ENCODE data around the gene MYO16.

MYO16 gene

DNA sequence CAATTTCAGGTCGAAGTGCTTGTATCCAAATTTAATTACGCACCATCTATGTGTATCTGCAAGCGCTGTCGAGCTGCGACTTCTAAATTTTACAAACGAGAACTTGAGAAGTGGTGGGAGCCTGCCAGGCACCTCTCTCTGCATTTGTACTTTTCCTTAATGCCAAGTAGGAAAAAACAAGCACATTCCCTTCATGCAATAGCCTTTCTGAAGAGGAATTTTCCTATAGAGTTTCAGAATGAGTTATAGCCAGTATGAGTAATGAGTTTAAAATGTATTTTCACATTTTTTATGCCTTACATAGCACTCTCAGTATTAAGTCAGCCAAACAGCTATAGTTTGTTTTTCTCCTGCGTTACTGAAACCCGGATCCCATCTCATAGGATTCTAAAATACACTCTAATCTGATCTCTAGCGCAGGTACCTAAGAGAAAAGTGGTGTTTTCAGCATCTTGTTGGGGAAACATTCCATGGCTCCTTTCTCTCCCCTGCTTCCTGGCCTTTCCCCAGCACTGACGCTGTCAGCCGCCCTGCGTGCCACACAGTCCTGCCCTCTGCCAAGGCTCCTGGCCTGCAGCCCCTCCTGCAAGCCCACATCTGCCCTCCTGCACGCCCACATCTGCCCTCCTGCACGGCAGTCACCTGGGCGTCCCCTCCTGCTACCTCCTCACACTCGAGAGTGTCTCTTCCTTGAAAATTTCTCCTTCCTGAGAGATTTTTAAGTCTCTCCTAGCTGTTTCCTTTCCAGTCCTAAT is 526.9 kb downstream of the MYO16 start:
- Mint-ChIP-seq H3K9me3 (peaks cover 3% of the 10 kb centered on the region), H3K4me3 (no peak overlapping the region), H3K36me3 (peaks cover 5% of the 10 kb centered on the region), H3K4me1 (peaks cover 5% of the 10 kb centered on the region), H3K27ac (no peak overlapping the region)
- DNase-seq (ENCODE audit: low spot score in 2 of 2) (no peak), ATAC-seq (no peak)

DNA sequence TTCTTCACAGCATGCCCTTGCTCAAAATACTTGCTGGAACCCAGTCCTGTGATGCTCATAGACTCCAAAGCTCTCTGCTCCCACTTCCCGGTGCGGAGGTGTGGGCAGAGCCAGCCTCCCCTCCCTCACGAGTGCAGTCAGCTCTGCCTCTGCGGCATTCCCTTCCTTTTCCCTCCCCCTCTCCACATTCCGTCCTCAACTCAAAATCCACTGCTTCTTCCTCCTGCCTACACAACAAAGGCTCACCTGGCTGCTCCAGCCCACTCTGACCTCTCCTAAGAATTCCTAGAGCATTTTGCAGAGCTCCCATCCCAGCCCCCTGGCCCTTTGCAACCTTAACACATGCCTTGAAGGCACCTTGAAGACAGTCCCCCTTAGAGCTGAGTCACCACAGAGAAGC is 527.9 kb downstream of the MYO16 start:
- Mint-ChIP-seq H3K9me3 (peaks cover 3% of the 10 kb centered on the region), H3K4me1 (peaks cover 5% of the 10 kb centered on the region), H3K4me3 (no peak overlapping the region), H3K27ac (no peak overlapping the region), H3K36me3 (peaks cover 5% of the 10 kb centered on the region)
- no peak for ATAC-seq
- no peak for DNase-seq (ENCODE audit: low spot score in 2 of 2)

DNA sequence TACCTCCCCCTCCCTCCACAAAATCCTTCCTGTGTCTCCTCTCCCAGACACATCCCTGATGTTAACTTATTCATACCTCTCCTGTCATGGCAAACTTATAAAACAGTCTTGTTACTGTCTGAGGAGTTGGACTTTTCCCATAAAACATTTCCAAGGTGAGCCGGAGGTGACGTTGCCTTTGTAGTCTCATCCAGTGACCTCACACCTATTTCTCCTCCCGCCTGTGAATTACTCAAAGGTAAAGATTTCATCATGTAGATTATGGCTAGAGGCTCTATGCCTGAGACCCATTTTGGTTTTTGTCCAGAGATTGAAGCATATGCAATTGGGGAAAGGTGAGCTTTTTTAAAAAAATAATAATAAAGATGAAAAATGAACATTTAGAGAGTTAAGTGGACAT is 529.0 kb downstream of the MYO16 start:
- no peak for DNase-seq (ENCODE audit: low spot score in 2 of 2)

DNA sequence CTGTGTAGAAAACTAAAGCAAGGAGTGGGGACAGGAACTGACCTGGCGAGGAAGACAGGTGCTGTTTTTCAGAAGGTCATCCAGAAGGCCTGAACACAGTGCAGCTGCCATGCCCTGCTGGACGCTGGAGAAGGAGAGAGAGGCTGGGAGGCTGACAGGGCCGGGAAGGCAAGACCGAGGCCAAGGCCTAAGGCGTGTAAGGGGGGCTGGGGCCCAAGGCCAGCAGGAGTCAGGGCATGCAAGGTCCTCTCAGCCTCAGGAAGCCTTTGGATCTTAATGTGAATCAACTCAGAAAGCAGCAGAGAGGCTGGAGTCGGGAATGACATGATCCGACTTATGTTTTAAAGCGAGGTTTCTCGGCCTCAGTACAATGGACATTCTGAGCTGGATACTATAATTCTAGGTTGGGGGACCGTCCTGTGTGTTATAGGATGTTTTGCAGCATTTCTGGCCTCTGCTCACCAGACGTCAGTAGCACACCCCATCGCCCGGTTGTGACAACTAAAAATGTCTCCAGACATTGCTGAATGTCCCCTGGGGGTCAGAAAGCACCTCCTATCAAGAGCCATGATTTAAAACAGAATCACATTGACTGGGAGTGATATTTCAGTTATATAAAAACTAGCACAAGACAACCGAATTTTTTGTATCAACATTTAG is 530.4 kb downstream of the MYO16 start:
- H3K36me3 Mint-ChIP-seq, result peaks cover 5% of the 10 kb centered on the region
- DNase-seq (ENCODE audit: low spot score in 2 of 2) (no peak), ATAC-seq (no peak)
- H3K4me1 Mint-ChIP-seq, result peaks cover 5% of the 10 kb centered on the region
- H3K4me3 Mint-ChIP-seq, result no peak overlapping the region
- peaks cover 3% of the 10 kb centered on the region for H3K9me3 Mint-ChIP-seq
- no peak overlapping the region for H3K27ac Mint-ChIP-seq

More for the DNA sequence above, 529.0 kb downstream of the MYO16 start:
- H3K27ac Mint-ChIP-seq, result no peak overlapping the region
- H3K4me1 Mint-ChIP-seq, result peaks cover 5% of the 10 kb centered on the region
- ATAC-seq, result no peak
- H3K4me3 Mint-ChIP-seq, result no peak overlapping the region
- H3K9me3 Mint-ChIP-seq, result peaks cover 3% of the 10 kb centered on the region
- H3K36me3 Mint-ChIP-seq, result peaks cover 5% of the 10 kb centered on the region

DNA sequence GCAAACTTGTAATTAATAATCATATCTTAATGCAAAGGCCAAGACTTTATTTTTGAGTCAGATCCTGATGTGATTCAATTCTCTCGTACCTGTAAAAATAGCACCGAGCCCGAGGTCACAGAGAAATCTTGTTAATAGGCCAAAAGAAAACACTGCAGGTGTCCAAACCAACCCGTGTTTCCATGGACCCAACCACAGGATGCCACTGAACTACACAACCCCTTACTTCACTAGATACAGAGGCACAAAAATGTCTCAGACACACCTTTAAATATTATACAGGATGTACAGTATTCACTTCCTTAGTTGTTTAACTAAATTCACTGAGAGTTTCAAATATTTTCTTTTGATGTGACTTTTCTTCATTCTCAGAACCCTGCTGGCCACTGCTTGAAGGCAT is 530.9 kb downstream of the MYO16 start:
- Mint-ChIP-seq H3K4me3 (no peak overlapping the region), H3K36me3 (peaks cover 5% of the 10 kb centered on the region), H3K27ac (no peak overlapping the region), H3K4me1 (peaks cover 5% of the 10 kb centered on the region), H3K9me3 (peaks cover 3% of the 10 kb centered on the region)
- ATAC-seq (no peak), DNase-seq (ENCODE audit: low spot score in 2 of 2) (no peak)

- ATAC-seq, result no peak
- Mint-ChIP-seq H3K36me3 (peaks cover 5% of the 10 kb centered on the region), H3K4me1 (peaks cover 5% of the 10 kb centered on the region), H3K9me3 (peaks cover 4% of the 10 kb centered on the region), H3K27ac (no peak overlapping the region), H3K4me3 (no peak overlapping the region)
- DNase-seq (ENCODE audit: low spot score in 2 of 2), result no peak
These were observed 531.7 kb downstream of the MYO16 start for GRCh38 chr13:109160887-109161669.

- H3K4me1 Mint-ChIP-seq, result no peaks in the 10 kb centered on the region
- no peak overlapping the region for H3K4me3 Mint-ChIP-seq
- peaks cover 4% of the 10 kb centered on the region for H3K9me3 Mint-ChIP-seq
- H3K27ac Mint-ChIP-seq, result no peak overlapping the region
- ATAC-seq (peak; percentile 89), DNase-seq (ENCODE audit: low spot score in 2 of 2) (peak in 1 of 2 donors; percentile 51)
- peaks cover 1% of the 10 kb centered on the region for H3K36me3 Mint-ChIP-seq
These were observed 533.0 kb downstream of the MYO16 start for GRCh38 chr13:109162248-109163036.

DNA sequence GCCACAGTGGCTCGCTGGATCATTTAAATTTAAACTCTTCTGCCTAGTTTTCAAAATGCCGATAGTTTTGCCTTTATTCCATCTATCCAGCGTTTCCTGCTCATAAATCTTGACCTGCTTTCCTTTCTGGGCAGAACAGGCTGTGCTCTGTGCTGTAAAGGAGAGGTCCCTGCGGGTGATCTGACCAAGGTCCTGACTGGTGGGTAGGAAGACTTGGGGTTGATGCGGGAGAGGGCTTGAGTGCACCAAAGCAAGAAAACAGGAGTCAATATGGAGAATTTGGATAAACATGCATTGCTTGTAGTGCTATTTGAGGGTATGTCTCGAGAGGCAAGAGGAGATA is 533.6 kb downstream of the MYO16 start:
- ATAC-seq (no peak), DNase-seq (ENCODE audit: low spot score in 2 of 2) (no peak)
- H3K4me3 Mint-ChIP-seq, result no peak overlapping the region
- H3K36me3 Mint-ChIP-seq, result no peaks in the 10 kb centered on the region
- peaks cover 4% of the 10 kb centered on the region for H3K9me3 Mint-ChIP-seq
- no peak overlapping the region for H3K27ac Mint-ChIP-seq
- no peaks in the 10 kb centered on the region for H3K4me1 Mint-ChIP-seq

GRCh38 chr13:109165417-109165904 is 536.0 kb downstream of the MYO16 start:
- H3K4me1 Mint-ChIP-seq, result no peaks in the 10 kb centered on the region
- H3K9me3 Mint-ChIP-seq, result peaks cover 7% of the 10 kb centered on the region
- ATAC-seq (no peak), DNase-seq (ENCODE audit: low spot score in 2 of 2) (no peak)
- H3K4me3 Mint-ChIP-seq, result no peak overlapping the region
- no peaks in the 10 kb centered on the region for H3K36me3 Mint-ChIP-seq
- no peak overlapping the region for H3K27ac Mint-ChIP-seq

DNA sequence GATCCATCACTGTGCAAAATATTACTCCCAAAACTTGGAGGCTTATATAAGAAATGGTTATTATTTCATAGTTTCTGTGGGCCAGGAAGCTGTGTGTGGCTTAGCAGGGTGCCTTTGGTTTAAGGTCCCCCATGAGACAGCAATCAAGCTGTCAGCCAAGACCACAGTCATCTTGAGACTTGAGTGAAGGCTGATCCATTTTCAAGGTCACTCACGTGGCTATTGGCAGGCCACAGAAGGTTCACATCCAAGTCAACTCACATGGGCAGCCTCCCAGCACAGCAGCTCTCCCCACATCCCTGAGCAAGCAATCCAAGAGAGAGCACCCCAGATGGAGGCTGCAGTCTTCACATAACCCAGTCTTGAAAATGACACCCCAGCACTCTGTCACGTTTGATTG is 537.4 kb downstream of the MYO16 start:
- DNase-seq (ENCODE audit: low spot score in 2 of 2) (no peak), ATAC-seq (peak; percentile 25)
- Mint-ChIP-seq H3K36me3 (no peaks in the 10 kb centered on the region), H3K9me3 (peaks cover 7% of the 10 kb centered on the region), H3K4me1 (no peaks in the 10 kb centered on the region), H3K27ac (no peak overlapping the region), H3K4me3 (no peak overlapping the region)

DNA sequence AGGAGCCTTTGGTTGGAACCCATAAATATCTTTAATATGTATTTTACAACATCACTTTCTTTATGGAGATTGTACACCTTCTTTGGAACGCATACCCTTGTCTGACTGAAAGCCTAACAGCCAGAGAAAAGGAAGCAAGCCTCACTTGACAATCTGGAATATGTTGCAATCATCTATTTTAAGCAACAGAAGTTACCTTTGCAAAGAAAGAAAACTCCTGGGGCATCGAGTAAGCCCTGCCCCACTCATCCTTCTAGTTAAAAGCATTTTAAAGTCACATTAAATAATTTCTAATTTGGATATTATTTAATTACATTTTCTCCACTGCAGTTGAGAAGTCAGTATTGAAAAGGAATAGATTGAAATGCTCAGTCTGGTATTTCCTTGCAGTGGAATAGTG is 542.7 kb downstream of the MYO16 start:
- Mint-ChIP-seq H3K9me3 (peaks cover 3% of the 10 kb centered on the region), H3K36me3 (no peaks in the 10 kb centered on the region), H3K27ac (no peak overlapping the region), H3K4me3 (no peak overlapping the region), H3K4me1 (no peaks in the 10 kb centered on the region)
- ATAC-seq (no peak), DNase-seq (ENCODE audit: low spot score in 2 of 2) (no peak)

- Mint-ChIP-seq H3K4me3 (no peak overlapping the region), H3K9me3 (no peaks in the 10 kb centered on the region), H3K36me3 (no peaks in the 10 kb centered on the region), H3K4me1 (no peaks in the 10 kb centered on the region), H3K27ac (no peak overlapping the region)
- DNase-seq (ENCODE audit: low spot score in 2 of 2) (no peak), ATAC-seq (no peak)
These were observed 546.3 kb downstream of the MYO16 start for GRCh38 chr13:109175666-109176065.

DNA sequence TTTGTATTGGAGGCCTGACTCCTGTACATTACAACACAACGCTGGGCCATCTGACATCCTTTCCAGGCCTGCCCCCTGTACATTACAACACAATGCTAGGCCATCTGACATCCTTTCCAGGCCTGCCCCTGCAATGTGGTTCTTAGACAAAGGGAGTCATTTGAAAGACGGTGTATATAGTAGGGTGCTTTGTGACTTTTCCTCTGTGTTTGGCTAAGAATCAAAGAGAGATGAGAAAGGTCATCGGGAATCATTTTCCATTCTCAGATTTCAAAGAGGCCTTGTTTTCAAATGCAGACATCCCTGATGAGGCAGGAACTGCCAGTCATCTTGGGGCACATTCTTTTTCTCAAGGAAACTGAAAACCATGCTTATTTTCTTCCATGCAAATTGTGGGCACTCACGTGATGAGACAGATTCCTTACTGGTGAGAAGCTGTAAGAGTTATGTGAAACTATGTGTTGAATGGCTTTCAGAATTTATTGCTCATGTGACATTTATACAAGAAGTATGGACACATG is 551.6 kb downstream of the MYO16 start:
- Mint-ChIP-seq H3K9me3 (no peaks in the 10 kb centered on the region), H3K36me3 (no peaks in the 10 kb centered on the region), H3K4me1 (no peaks in the 10 kb centered on the region), H3K4me3 (no peak overlapping the region), H3K27ac (no peak overlapping the region)
- ATAC-seq (no peak), DNase-seq (ENCODE audit: low spot score in 2 of 2) (no peak)

DNA sequence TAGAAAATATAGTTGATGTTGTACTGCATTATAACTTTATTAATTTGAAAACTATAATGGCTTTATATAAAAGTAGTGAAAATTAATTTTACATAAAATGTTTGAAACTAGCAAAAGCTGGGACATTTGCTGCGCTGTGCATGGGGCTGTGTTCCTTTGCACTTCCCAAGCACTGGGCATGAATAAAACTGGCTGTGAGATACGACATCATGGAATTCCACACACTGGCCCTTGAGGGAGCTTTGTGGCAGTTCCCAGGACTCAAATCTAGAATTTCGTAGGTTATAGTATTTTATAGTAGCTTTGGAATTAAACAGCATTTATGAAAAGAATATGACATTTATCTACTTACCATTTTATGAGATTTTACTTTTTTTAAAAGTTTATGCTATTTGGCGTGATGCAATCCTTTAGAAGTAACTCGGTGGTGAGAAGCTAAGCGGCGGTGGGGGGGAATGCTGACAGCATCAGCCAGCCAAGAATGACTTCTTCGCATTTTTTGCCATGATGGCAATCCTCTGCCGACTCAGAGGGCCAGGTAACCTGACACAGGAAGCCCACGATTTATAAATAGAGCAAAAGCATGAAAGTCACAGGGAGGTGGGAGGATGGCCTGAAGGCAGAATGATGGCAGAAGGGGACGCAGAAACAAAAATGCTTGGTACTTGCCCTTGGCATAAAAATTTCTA is 553.5 kb downstream of the MYO16 start:
- Mint-ChIP-seq H3K4me1 (no peaks in the 10 kb centered on the region), H3K4me3 (no peak overlapping the region), H3K9me3 (no peaks in the 10 kb centered on the region), H3K36me3 (no peaks in the 10 kb centered on the region), H3K27ac (no peak overlapping the region)
- DNase-seq (ENCODE audit: low spot score in 2 of 2) (no peak), ATAC-seq (no peak)

Data from stimulated activated effector memory CD8-positive, alpha-beta T cell treated with anti-CD3 and anti-CD28 coated beads, Interleukin-12 subunit alpha, Interleukin-12 subunit beta, amount 100 ng/mL, for 72 hours (primary cell).